Measurements from ENCODE around the gene CHRNA5. TPM values are rescaled to one million over a fixed set of nuclear protein-coding genes. Genes with fewer than 3 reads are reported as not detected.

CHRNA5 gene
- total and polyA plus RNA-seq, 9 of the 15 experiments (the other 6 are each of a cell fraction or from before 2014, with no cell fraction given), result 2.8 to 16.1 (median 11.4) TPM

DNA sequence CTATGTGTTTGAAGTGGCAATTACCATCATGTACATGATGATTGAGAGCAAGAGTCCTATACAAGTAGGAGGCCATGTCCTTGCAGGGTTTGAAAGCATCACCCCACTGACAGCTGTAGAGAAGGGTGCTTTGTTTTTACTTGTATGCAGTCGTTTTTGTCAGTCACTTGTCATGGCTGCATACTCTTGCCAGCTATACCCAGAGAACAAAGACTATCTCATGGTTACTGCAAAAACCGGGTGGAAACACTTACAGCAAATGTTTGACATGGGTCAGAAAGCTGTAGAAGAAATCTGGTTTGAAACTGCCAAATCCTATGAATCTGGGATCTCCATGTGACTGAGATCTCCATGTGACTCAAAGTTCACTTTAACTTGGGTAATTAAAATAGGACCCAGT lies 32.0 kb upstream of the CHRNA5 start (continued):
- no peak for TF ChIP-seq ZNF24 (IDR thresholded peaks at IDR 0.05)
- TF ChIP-seq TEAD2 (tag; IDR thresholded peaks at IDR 0.05), result no peak
- TF ChIP-seq ZNF830 (CRISPR knock-in tag; IDR thresholded peaks at IDR 0.05), result no peak
- TF ChIP-seq EZH2 (IDR thresholded peaks at IDR 0.05; ENCODE audit: borderline replicate concordance, low read depth, low read length), result no peak
- TF ChIP-seq ZNF778 (CRISPR knock-in tag; IDR thresholded peaks at IDR 0.05), result no peak
- TF ChIP-seq, protein P1, sequence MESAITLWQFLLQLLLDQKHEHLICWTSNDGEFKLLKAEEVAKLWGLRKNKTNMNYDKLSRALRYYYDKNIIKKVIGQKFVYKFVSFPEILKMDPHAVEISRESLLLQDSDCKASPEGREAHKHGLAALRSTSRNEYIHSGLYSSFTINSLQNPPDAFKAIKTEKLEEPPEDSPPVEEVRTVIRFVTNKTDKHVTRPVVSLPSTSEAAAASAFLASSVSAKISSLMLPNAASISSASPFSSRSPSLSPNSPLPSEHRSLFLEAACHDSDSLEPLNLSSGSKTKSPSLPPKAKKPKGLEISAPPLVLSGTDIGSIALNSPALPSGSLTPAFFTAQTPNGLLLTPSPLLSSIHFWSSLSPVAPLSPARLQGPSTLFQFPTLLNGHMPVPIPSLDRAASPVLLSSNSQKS (CRISPR knock-in tag; IDR thresholded peaks at IDR 0.05), result no peak
- TF ChIP-seq, protein P2, sequence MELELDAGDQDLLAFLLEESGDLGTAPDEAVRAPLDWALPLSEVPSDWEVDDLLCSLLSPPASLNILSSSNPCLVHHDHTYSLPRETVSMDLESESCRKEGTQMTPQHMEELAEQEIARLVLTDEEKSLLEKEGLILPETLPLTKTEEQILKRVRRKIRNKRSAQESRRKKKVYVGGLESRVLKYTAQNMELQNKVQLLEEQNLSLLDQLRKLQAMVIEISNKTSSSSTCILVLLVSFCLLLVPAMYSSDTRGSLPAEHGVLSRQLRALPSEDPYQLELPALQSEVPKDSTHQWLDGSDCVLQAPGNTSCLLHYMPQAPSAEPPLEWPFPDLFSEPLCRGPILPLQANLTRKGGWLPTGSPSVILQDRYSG (tag; conservative IDR thresholded peaks at IDR 0.05; ENCODE audit: low read depth), result no peak
- TF ChIP-seq RBM17 (IDR thresholded peaks at IDR 0.05; ENCODE audit: borderline replicate concordance, low read depth, low read length), result no peak
- TF ChIP-seq, protein P3, sequence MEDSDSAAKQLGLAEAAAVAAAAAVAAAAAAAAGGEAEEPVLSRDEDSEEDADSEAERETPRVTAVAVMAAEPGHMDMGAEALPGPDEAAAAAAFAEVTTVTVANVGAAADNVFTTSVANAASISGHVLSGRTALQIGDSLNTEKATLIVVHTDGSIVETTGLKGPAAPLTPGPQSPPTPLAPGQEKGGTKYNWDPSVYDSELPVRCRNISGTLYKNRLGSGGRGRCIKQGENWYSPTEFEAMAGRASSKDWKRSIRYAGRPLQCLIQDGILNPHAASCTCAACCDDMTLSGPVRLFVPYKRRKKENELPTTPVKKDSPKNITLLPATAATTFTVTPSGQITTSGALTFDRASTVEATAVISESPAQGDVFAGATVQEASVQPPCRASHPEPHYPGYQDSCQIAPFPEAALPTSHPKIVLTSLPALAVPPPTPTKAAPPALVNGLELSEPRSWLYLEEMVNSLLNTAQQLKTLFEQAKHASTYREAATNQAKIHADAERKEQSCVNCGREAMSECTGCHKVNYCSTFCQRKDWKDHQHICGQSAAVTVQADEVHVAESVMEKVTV (CRISPR knock-in tag; IDR thresholded peaks at IDR 0.05), result no peak

All from K562 (cell line).